A673 (cell line): Measurements from ENCODE around the gene TAS2R19.

Experiments
- EZH2 ChIP-seq: fragments of 200-600 bp; sonication (generic); IDR thresholded peaks from 2 replicates; pipeline ENCODE4 v1.6.1; 2017; ENCODE audit warnings: borderline replicate concordance, low read depth, mild to moderate bottlenecking, mixed read lengths, antibody characterized with exemption, low read length; ENCODE audit not compliant: poor library complexity, severe bottlenecking
- TF ChIP-seq, protein P1 (sequence below): fragments of 300-800, 200-600 bp; sonication (generic); conservative IDR thresholded peaks from 2 replicates; pipeline ENCODE4 v1.5.1; 2017; ENCODE audit warnings: low read depth, mild to moderate bottlenecking, antibody characterized with exemption, low read length, moderate library complexity, mixed read lengths

DNA sequence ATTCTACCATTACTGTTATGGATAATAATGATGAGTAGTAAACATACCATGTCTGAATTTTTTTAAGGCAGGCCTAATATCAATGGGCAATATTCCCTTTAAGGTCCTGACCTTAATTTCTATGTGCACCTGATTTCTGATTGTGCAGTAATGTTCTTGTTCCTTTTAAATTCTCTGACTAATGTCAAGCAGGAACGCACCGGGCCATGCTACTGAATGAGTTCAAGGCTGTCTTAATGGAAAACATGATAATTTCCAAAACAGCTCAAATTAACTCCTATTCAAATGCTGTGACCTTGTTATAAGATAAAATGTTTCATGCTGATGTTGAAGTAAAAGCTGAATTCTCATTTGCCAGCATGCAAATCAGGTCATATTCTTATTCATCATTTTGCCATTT is 32.9 kb upstream of the TAS2R19 start:
- TF ChIP-seq, protein P1, sequence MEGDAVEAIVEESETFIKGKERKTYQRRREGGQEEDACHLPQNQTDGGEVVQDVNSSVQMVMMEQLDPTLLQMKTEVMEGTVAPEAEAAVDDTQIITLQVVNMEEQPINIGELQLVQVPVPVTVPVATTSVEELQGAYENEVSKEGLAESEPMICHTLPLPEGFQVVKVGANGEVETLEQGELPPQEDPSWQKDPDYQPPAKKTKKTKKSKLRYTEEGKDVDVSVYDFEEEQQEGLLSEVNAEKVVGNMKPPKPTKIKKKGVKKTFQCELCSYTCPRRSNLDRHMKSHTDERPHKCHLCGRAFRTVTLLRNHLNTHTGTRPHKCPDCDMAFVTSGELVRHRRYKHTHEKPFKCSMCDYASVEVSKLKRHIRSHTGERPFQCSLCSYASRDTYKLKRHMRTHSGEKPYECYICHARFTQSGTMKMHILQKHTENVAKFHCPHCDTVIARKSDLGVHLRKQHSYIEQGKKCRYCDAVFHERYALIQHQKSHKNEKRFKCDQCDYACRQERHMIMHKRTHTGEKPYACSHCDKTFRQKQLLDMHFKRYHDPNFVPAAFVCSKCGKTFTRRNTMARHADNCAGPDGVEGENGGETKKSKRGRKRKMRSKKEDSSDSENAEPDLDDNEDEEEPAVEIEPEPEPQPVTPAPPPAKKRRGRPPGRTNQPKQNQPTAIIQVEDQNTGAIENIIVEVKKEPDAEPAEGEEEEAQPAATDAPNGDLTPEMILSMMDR: no peak
- TF ChIP-seq EZH2: no peak
